Measurements from ENCODE around the gene FAM24A.
A peak's percentile ranks its signal among the peaks of the same experiment; 100 is the strongest.

FAM24A gene

GRCh38 chr10:122931088-122931906 lies 20.9 kb downstream of the FAM24A start:
- no peak for DNase-seq (ENCODE audit: low read depth in 2 of 2)

- no peak for DNase-seq (ENCODE audit: low read depth in 2 of 2)
Measured at GRCh38 chr10:122939133-122939855, 28.9 kb downstream of the FAM24A start.

GRCh38 chr10:122939856-122940543 lies 29.6 kb downstream of the FAM24A start:
- no peak for DNase-seq (ENCODE audit: low read depth in 2 of 2)

- no peak for DNase-seq (ENCODE audit: low read depth in 2 of 2)
Measured at GRCh38 chr10:122949296-122949695, 38.9 kb downstream of the FAM24A start.

GRCh38 chr10:122953902-122954730 lies 43.7 kb downstream of the FAM24A start, which contains the start of gene C10orf88:
C10orf88 (minus strand) TSS chr10:122954227; CDS start chr10:122954178, 49 bp downstream.
- peak; percentile 91 to 94 for DNase-seq (ENCODE audit: low read depth in 2 of 2)

GRCh38 chr10:122954731-122955050 lies 44.3 kb downstream of the FAM24A start:
- no peak for DNase-seq (ENCODE audit: low read depth in 2 of 2)

GRCh38 chr10:122955892-122956291 lies 45.5 kb downstream of the FAM24A start:
- DNase-seq (ENCODE audit: low read depth in 2 of 2), result no peak

- no peak for DNase-seq (ENCODE audit: low read depth in 2 of 2)
Measured at GRCh38 chr10:122957474-122957873, 47.1 kb downstream of the FAM24A start.

- no peak for DNase-seq (ENCODE audit: low read depth in 2 of 2)
Measured at GRCh38 chr10:122962405-122962804, 52.0 kb downstream of the FAM24A start.
